ENCODE data around the gene TEX19. TPM values are rescaled to one million over a fixed set of nuclear protein-coding genes. Genes with fewer than 3 reads are reported as not detected.

Gene TEX19
- total RNA-seq, 2 donors from 2014 or later = not detected

- Histone ChIP-seq H3K4me1 (peaks cover 10% of the 10 kb centered on the region), H3K36me3 (no peaks in the 10 kb centered on the region), H3K9me3 (no peaks in the 10 kb centered on the region), H3K4me3 (no peak overlapping the region), H3K27me3 (no peaks in the 10 kb centered on the region), H3K27ac (no peak overlapping the region), H3K9ac (ENCODE audit: low read depth in 2 of 2, low read length in 2 of 2) (peak overlapping the region in 1 of 2 donors; percentile 6)
- intact Hi-C loops (cut with DNase I) = loop anchor here (2.0 to 10.0 kb wide), 2 partner anchors 83 to 285 kb away; partner anchors contain the start of genes DCXR and RAC3
- TF ChIP-seq CTCF (IDR thresholded peaks at IDR 0.05) = no peak
- no peak for DNase-seq
These were observed 38.8 kb upstream of the TEX19 start for GRCh38 chr17:82320140-82320840.

- H3K27ac ChIP-seq = no peak overlapping the region
- DNase-seq = no peak
- peaks cover 10% of the 10 kb centered on the region for H3K4me1 ChIP-seq
- peak overlapping the region; percentile 5 for H3K4me3 ChIP-seq
- H3K36me3 ChIP-seq = no peaks in the 10 kb centered on the region
- peak; percentile 89 for TF ChIP-seq CTCF (IDR thresholded peaks at IDR 0.05)
- no peaks in the 10 kb centered on the region for H3K27me3 ChIP-seq
- H3K9ac ChIP-seq (ENCODE audit: low read depth in 2 of 2, low read length in 2 of 2) = peak overlapping the region in 1 of 2 donors; percentile 6
- no peaks in the 10 kb centered on the region for H3K9me3 ChIP-seq
- intact Hi-C loops (cut with DNase I) = loop anchor here (2.0 to 10.0 kb wide), 2 partner anchors 84 to 286 kb away; partner anchors contain the start of genes DCXR and RAC3
These were observed 37.8 kb upstream of the TEX19 start for GRCh38 chr17:82320956-82321927.

GRCh38 chr17:82321947-82322466, 37.0 kb upstream of the TEX19 start:
- TF ChIP-seq CTCF (IDR thresholded peaks at IDR 0.05) = no peak
- H3K9ac ChIP-seq (ENCODE audit: low read depth in 2 of 2, low read length in 2 of 2) = no peak overlapping the region
- no peaks in the 10 kb centered on the region for H3K27me3 ChIP-seq
- intact Hi-C loops (cut with DNase I) = loop anchor here (2.0 to 10.0 kb wide), 3 partner anchors 77 to 287 kb away; partner anchors contain the start of genes DCXR and RAC3
- H3K9me3 ChIP-seq = no peaks in the 10 kb centered on the region
- no peak for DNase-seq
- H3K4me3 ChIP-seq = no peak overlapping the region
- H3K27ac ChIP-seq = no peak overlapping the region
- H3K36me3 ChIP-seq = no peaks in the 10 kb centered on the region
- peaks cover 10% of the 10 kb centered on the region for H3K4me1 ChIP-seq

GRCh38 chr17:82322526-82323453, 36.3 kb upstream of the TEX19 start:
- Histone ChIP-seq H3K4me1 (peaks cover 10% of the 10 kb centered on the region), H3K4me3 (no peak overlapping the region), H3K36me3 (no peaks in the 10 kb centered on the region), H3K9me3 (no peaks in the 10 kb centered on the region), H3K27ac (no peak overlapping the region), H3K27me3 (no peaks in the 10 kb centered on the region), H3K9ac (ENCODE audit: low read depth in 2 of 2, low read length in 2 of 2) (no peak overlapping the region)
- TF ChIP-seq CTCF (IDR thresholded peaks at IDR 0.05) = no peak
- DNase-seq = no peak
- intact Hi-C loops (cut with DNase I) = loop anchor here (2.0 to 10.0 kb wide), 2 partner anchors 78 to 288 kb away; partner anchors contain the start of genes DCXR and RAC3

Data from colonic mucosa (tissue), 4 donors.